K562 (cell line): ENCODE results near the gene PXDC1. TPM values are rescaled to one million over a fixed set of nuclear protein-coding genes. Genes with fewer than 3 reads are reported as not detected.

Source experiments
- C11orf30 ChIP-seq: fragments of 450-650 bp; IDR thresholded peaks from 2 replicates; pipeline ENCODE4 v1.6.1; 2016; ENCODE audit warnings: low read depth, mild to moderate bottlenecking
- CREB5 ChIP-seq: fragments of 250-450 bp; sonication (Bioruptor Pico); IDR thresholded peaks from 2 replicates; pipeline ENCODE4 v1.5.0; 2020; ENCODE audit warnings: mild to moderate bottlenecking
- CXXC5 ChIP-seq: fragments of 250-450 bp; sonication (Bioruptor Pico); IDR thresholded peaks from 2 replicates; pipeline ENCODE4 v1.8.0; 2022; ENCODE audit warnings: inconsistent platforms, mild to moderate bottlenecking, moderate library complexity
- EWSR1 ChIP-seq: fragments of 450-650 bp; IDR thresholded peaks from 2 replicates; pipeline ENCODE4 v1.6.1; 2018; ENCODE audit warnings: borderline replicate concordance, mild to moderate bottlenecking, low read depth, moderate library complexity; ENCODE audit not compliant: partially characterized antibody
- GATAD2B ChIP-seq: fragments of 450-650 bp; IDR thresholded peaks from 2 replicates; pipeline ENCODE4 v1.6.1; 2017; ENCODE audit warnings: mild to moderate bottlenecking, borderline replicate concordance
- HIVEP1 ChIP-seq: fragments of 250-450 bp; sonication (Bioruptor Pico); IDR thresholded peaks from 2 replicates; pipeline ENCODE4 v1.4.0; 2020; ENCODE audit warnings: mild to moderate bottlenecking
- JUND ChIP-seq, 2 experiments: IDR thresholded peaks; 2 replicates in 1 of 2; 3 replicates in 1 of 2; pipeline ENCODE4 v1.6.1; 2011; ENCODE audit warnings: borderline replicate concordance in 2 of 2, low read depth in 2 of 2, low read length in 2 of 2, improper control_type of control experiment in 1 of 2, missing biosample characterization in 1 of 2, missing genetic modification characterization in 1 of 2, missing genetic modification reagents in 1 of 2
- TAF9B ChIP-seq: fragments of 450-650 bp; IDR thresholded peaks from 2 replicates; pipeline ENCODE4 v1.6.1; 2018; ENCODE audit warnings: mild to moderate bottlenecking; ENCODE audit not compliant: partially characterized antibody
- TBP ChIP-seq: optimal IDR thresholded peaks from 2 replicates; pipeline ENCODE3; 2011; ENCODE audit warnings: low read depth, low read length, improper control_type of control experiment
- ZFX ChIP-seq: sonication (generic); formaldehyde crosslinking; IDR thresholded peaks from 2 replicates; pipeline ENCODE4 v1.8.0; 2022; ENCODE audit warnings: mild to moderate bottlenecking, missing genetic modification reagents, moderate library complexity
- ZNF586 ChIP-seq: fragments of 450-650 bp; formaldehyde crosslinking; conservative IDR thresholded peaks from 2 replicates; pipeline ENCODE4 v1.4.0; 2020; ENCODE audit warnings: mild to moderate bottlenecking, moderate library complexity
- ZNF830 ChIP-seq: fragments of 250-450 bp; sonication (Bioruptor Pico); IDR thresholded peaks from 2 replicates; pipeline ENCODE4 v1.5.0; 2021; ENCODE audit warnings: mild to moderate bottlenecking
- polyA plus RNA-seq, 8 experiments: library from polyadenylated mRNA; depleted of rRNA in 4 of 8; stranded (reverse) in 5 of 8; unstranded in 3 of 8; fragments of >200 nt; fragmentation: Nextera tagmentation in 2 of 8; fragmentation: Illumina TruSeq in 1 of 8; extraction: Ambion mirVana in 2 of 8; extraction: Trizol in 1 of 8; gene quantifications; 2 replicates each; pipeline versions ENCODE4 v1.2.1 to v1.2.3, GENCODE V29; 2011 to 2014; ENCODE audit warnings: inconsistent platforms in 1 of 8, missing spikeins in 1 of 8
- total RNA-seq, 7 experiments: library from RNA; depleted of rRNA in 6 of 7; stranded (reverse); fragments of >200 nt in 6 of 7; fragmentation: Illumina TruSeq in 2 of 7; extraction: Trizol in 2 of 7; gene quantifications; 2 replicates each; pipeline versions ENCODE4 v1.2.1 to v1.2.3, GENCODE V29; 2011 to 2021; ENCODE audit warnings: low replicate concordance in 1 of 7

The PXDC1 gene
- total and polyA plus RNA-seq, 9 of the 15 experiments (the other 6 are each of a cell fraction or from before 2014, with no cell fraction given): 0.09 to 0.33 (median 0.16) TPM; not detected in 5

- TF ChIP-seq GATAD2B: no peak
- no peak for TF ChIP-seq HIVEP1 (CRISPR knock-in tag)
- no peak for TF ChIP-seq EWSR1
- no peak for TF ChIP-seq ZFX (CRISPR knock-in tag)
- TF ChIP-seq TBP: no peak
- no peak for TF ChIP-seq CXXC5
- no peak for TF ChIP-seq CREB5 (CRISPR knock-in tag)
- TF ChIP-seq ZNF830 (CRISPR knock-in tag): no peak
- no peak for TF ChIP-seq ZNF586 (CRISPR knock-in tag)
- TF ChIP-seq JUND (IDR thresholded peaks at IDR 0.05; ENCODE audit: borderline replicate concordance, low read depth, low read length): no peak
- no peak for TF ChIP-seq JUND (tag; IDR thresholded peaks at IDR 0.05; ENCODE audit: borderline replicate concordance, low read depth, low read length)
- TF ChIP-seq C11orf30: no peak
- TF ChIP-seq TAF9B: no peak
- TF ChIP-seq, all 486 proteins: peak for 0
Observed at GRCh38 chr6:3693831-3694230, 57.7 kb downstream of the PXDC1 start (continued).
